HCT116 (cell line): ENCODE measurements around the gene CEACAM5. TPM values are rescaled to one million over a fixed set of nuclear protein-coding genes. Genes with fewer than 3 reads are reported as not detected.

Experiments
- ATAC-seq: fragments of 200-7000 bp; cut with Tn5 transposase; 2 replicates; pipeline ENCODE4 v1.9.1; 2020; ENCODE audit warnings: mild to moderate bottlenecking, moderate library complexity
- BruUV-seq: library from RNA; stranded (reverse); fragments of 400-500 nt; replicated peaks from 2 replicates; lab custom pipeline; 2021; lab: Mats Ljungman, UMichigan
- CTCF ChIA-PET: fragments of 300-600 bp; sonication (Branson Sonifier 250); formaldehyde crosslinking; loops from one replicate; lab custom pipeline; 2021; ENCODE audit warnings: antibody characterized with exemption; lab: Charles Lee
- POLR2A ChIA-PET: fragments of 300-600, 350-600 bp; sonication (Branson Sonifier 250); formaldehyde crosslinking; loops from one replicate; lab custom pipeline; 2021; ENCODE audit warnings: antibody characterized with exemption; lab: Charles Lee
- RAD21 ChIA-PET, 2 experiments: fragments of 300-600 bp; sonication (Branson Sonifier 250); formaldehyde crosslinking; loops; one replicate each; lab custom pipeline; 2023; ENCODE audit warnings: low total read pairs in 2 of 2; ENCODE audit not compliant: uncharacterized antibody in 2 of 2, unreplicated experiment in 2 of 2, low non-redundant PET in 1 of 2; lab: Charles Lee
- DNase-seq: peaks from one replicate; pipeline ENCODE4 v3.0.0-alpha.2; 2010; ENCODE audit warnings: low read depth, low spot score
- H2AFZ ChIP-seq: fragments of 200-600 bp; shearing (Covaris generic), sonication (generic); 2 replicates; pipeline ENCODE4 v1.6.1; 2017; ENCODE audit warnings: low read depth, mixed run types, mixed read lengths, antibody characterized with exemption, low read length; ENCODE audit not compliant: poor library complexity, severe bottlenecking
- H3K27ac ChIP-seq: 2 replicates; pipeline ENCODE4 v1.5.1; 2012; ENCODE audit warnings: low read depth, low read length
- H3K27me3 ChIP-seq: fragments of 200-600 bp; sonication (generic); 2 replicates; pipeline ENCODE4 v1.6.1; 2016; ENCODE audit warnings: mixed run types, low read length, mixed read lengths; ENCODE audit not compliant: insufficient read depth
- H3K36me3 ChIP-seq, 2 experiments: fragments of 200-500 bp in 1 of 2; fragments of 200-600 bp in 1 of 2; sonication (Bioruptor generic) in 1 of 2; sonication (generic) in 1 of 2; 2 replicates each; pipeline versions ENCODE4 v1.5.1 to v1.6.1; 2014 to 2016; ENCODE audit warnings: low read length in 2 of 2, inconsistent platforms in 1 of 2, mixed read lengths in 1 of 2, mixed run types in 1 of 2; ENCODE audit not compliant: insufficient read depth in 2 of 2, control insufficient read depth in 1 of 2
- H3K4me1 ChIP-seq, 2 experiments: fragments of 200-600 bp in 1 of 2; sonication (generic) in 1 of 2; 2 replicates each; pipeline versions ENCODE4 v1.5.1 to v1.6.1; 2012 to 2017; ENCODE audit warnings: low read length in 2 of 2, inconsistent platforms in 1 of 2, mild to moderate bottlenecking in 1 of 2, mixed read lengths in 1 of 2, mixed run types in 1 of 2, moderate library complexity in 1 of 2; ENCODE audit not compliant: insufficient read depth in 2 of 2, control insufficient read depth in 1 of 2
- H3K4me2 ChIP-seq: fragments of 200-600 bp; sonication (generic); 2 replicates; pipeline ENCODE4 v1.6.1; 2017; ENCODE audit warnings: mixed run types, low read length, mixed read lengths
- H3K4me3 ChIP-seq, 2 experiments: fragments of 200-600 bp in 1 of 2; sonication (generic) in 1 of 2; replicated peaks in 1 of 2; 2 replicates each; pipeline ENCODE4 v1.5.1; 2011 to 2016; ENCODE audit warnings: low read length in 2 of 2, control low read depth in 1 of 2, low read depth in 1 of 2, mild to moderate bottlenecking in 1 of 2, mixed read lengths in 1 of 2, mixed run types in 1 of 2
- H3K79me2 ChIP-seq: fragments of 200-600 bp; sonication (generic); 2 replicates; pipeline ENCODE4 v1.6.1; 2017; ENCODE audit warnings: mild to moderate bottlenecking, mixed run types, low read length, moderate library complexity, mixed read lengths; ENCODE audit not compliant: insufficient read depth
- H3K9ac ChIP-seq: fragments of 200-600 bp; sonication (generic); 2 replicates; pipeline ENCODE4 v1.6.1; 2016; ENCODE audit warnings: low read length, mixed read lengths
- H3K9me2 ChIP-seq: fragments of 200-600 bp; sonication (generic), shearing (Covaris generic); 2 replicates; pipeline ENCODE4 v1.6.1; 2017; ENCODE audit warnings: mixed run types, mild to moderate bottlenecking, moderate library complexity; ENCODE audit not compliant: insufficient read depth
- H3K9me3 ChIP-seq, 2 experiments: fragments of 200-500 bp in 1 of 2; fragments of 200-600 bp in 1 of 2; sonication (Bioruptor generic) in 1 of 2; sonication (generic) in 1 of 2; 2 replicates each; pipeline ENCODE4 v1.6.1; 2014 to 2017; ENCODE audit warnings: low read length in 2 of 2, mixed read lengths in 2 of 2, inconsistent platforms in 1 of 2, low read depth in 1 of 2, mild to moderate bottlenecking in 1 of 2, mixed run types in 1 of 2, moderate library complexity in 1 of 2; ENCODE audit not compliant: control insufficient read depth in 1 of 2, insufficient read depth in 1 of 2
- H4K20me1 ChIP-seq: fragments of 200-600 bp; sonication (generic), shearing (Covaris generic); 2 replicates; pipeline ENCODE4 v1.6.1; 2017; ENCODE audit warnings: mixed run types, mild to moderate bottlenecking, moderate library complexity; ENCODE audit not compliant: insufficient read depth
- EGR1 ChIP-seq: IDR thresholded peaks from 2 replicates; pipeline ENCODE4 v1.6.1; 2012; ENCODE audit warnings: low read depth
- FOSL1 ChIP-seq: IDR thresholded peaks from 2 replicates; pipeline ENCODE4 v1.6.1; 2012; ENCODE audit warnings: low read depth
- SP1 ChIP-seq: IDR thresholded peaks from 2 replicates; pipeline ENCODE4 v1.6.1; 2012; ENCODE audit warnings: low read depth
- intact Hi-C: fragments of 100-400 bp; cut with micrococcal nuclease; formaldehyde crosslinking; loops from 2 replicates; pipeline ENCODE4 v1.10.0; 2022
- total RNA-seq: library from RNA; stranded (reverse); gene quantifications from one replicate; pipeline ENCODE4 v1.2.1, GENCODE V29; 2021; ENCODE audit not compliant: unreplicated experiment
- TF ChIP-seq, protein P1 (sequence below): IDR thresholded peaks from 2 replicates; pipeline ENCODE4 v1.6.1; 2012

The CEACAM5 gene
- total RNA-seq, 1 experiment from 2014 or later, result 0.22 TPM

DNA sequence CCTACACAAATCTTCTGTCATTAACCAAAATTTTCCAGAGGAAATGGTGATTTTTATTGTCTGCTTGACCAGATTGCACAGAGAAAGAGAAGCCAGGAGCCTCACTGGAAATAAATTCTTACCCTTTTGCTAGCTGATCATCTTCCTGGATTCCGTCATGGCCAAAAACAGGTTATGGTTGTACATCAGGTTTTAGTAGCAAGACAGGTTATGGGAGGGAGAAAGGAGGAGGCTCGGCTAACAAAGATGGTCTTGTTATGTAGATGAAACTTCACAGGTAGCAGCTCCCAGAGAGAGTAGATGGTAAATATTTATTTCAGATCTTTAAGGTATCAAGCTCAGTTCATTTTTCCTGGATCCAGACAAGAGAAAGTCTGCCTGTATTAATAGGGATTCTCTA is 68.3 kb downstream of the CEACAM5 start:
- ChIA-PET POLR2A (no interaction called here), CTCF (interaction anchor here (1.2 to 4.0 kb wide), 3 partner anchors 8 to 23 kb away, joined by 3 to 32 read pairs (median 4); partner anchors contain the start of gene CEACAM6), RAD21 (no interaction called here)
- no peaks in the 10 kb centered on the region for H3K36me3 ChIP-seq
- no peak for TF ChIP-seq FOSL1
- no peak for TF ChIP-seq SP1
- TF ChIP-seq EGR1, result no peak
- TF ChIP-seq, protein P1, sequence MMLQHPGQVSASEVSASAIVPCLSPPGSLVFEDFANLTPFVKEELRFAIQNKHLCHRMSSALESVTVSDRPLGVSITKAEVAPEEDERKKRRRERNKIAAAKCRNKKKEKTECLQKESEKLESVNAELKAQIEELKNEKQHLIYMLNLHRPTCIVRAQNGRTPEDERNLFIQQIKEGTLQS, result no peak
- no peak overlapping the region for H3K27ac ChIP-seq
- peaks cover 62% of the 10 kb centered on the region for H3K27me3 ChIP-seq
- H3K4me2 ChIP-seq, result no peak overlapping the region
- no peaks in the 10 kb centered on the region for H3K79me2 ChIP-seq
- no peak overlapping the region for H3K9ac ChIP-seq
- H3K9me3 ChIP-seq, result no peaks in the 10 kb centered on the region
- no peak overlapping the region for H2AFZ ChIP-seq
- no peak overlapping the region for H3K4me3 ChIP-seq
- no peaks in the 10 kb centered on the region for H4K20me1 ChIP-seq
- peaks cover 3 to 23% of the 10 kb centered on the region in 2 experiments for H3K4me1 ChIP-seq
- intact Hi-C loops, result no loop called here
- no TSS peak for BruUV-seq
- no peaks in the 10 kb centered on the region for H3K9me2 ChIP-seq
- ATAC-seq (no peak), DNase-seq (no peak)

Other genes with a start within 250 kb of the CEACAM5 start
- gene CEACAM21, start 132.5 kb upstream of the CEACAM5 start, total RNA-seq, result 0.25 TPM
- gene CEACAM4, start 81.6 kb upstream of the CEACAM5 start, total RNA-seq, result not detected
- gene CEACAM7, start 20.4 kb upstream of the CEACAM5 start, total RNA-seq, result not detected
- 0.59 TPM for gene CEACAM6, start 46.9 kb downstream of the CEACAM5 start, total RNA-seq
- not detected for gene CEACAM3, start 88.0 kb downstream of the CEACAM5 start, total RNA-seq
- gene LYPD4, start 136.1 kb downstream of the CEACAM5 start, total RNA-seq, result not detected
- not detected for gene DMRTC2, start 136.4 kb downstream of the CEACAM5 start, total RNA-seq
- gene RPS19, start 151.6 kb downstream of the CEACAM5 start, total RNA-seq, result 3,020 TPM
- gene CD79A, start 168.7 kb downstream of the CEACAM5 start, total RNA-seq, result 0.69 TPM
- gene ARHGEF1, start 174.6 kb downstream of the CEACAM5 start, total RNA-seq, result 110 TPM
- 0.79 TPM for gene ERFL, start 219.8 kb downstream of the CEACAM5 start, total RNA-seq